ENCODE measurements around the gene CD47. TPM values are rescaled to one million over a fixed set of nuclear protein-coding genes. Genes with fewer than 3 reads are reported as not detected.

Gene CD47
- total RNA-seq, 2 donors from 2014 or later: 6.4 to 12.0 TPM

DNA sequence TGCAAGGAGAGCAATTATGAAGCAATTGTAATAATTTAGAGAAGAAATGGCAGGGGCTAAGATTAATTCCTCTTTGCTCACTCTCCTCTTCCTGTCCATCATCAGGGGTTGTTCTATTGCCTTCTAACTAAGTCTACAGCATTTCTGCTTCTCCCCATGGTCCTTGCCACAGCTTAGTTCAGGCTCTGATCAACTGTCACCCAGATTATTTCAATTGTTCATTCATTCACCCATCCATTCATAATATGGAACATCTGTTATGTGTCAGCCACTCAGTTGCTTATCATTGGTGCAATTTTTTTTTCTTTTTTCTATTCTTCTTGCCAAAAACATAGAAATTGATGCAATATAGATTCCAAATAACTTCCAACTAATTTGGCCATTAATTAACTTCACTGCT lies 93.2 kb downstream of the CD47 start:
- Mint-ChIP-seq H3K9me3 (no peaks in the 10 kb centered on the region), H3K4me1 (peaks cover 21% of the 10 kb centered on the region), H3K27ac (no peak overlapping the region), H3K4me3 (no peak overlapping the region), H3K27me3 (ENCODE audit: insufficient read depth) (peaks cover 8% of the 10 kb centered on the region), H3K36me3 (ENCODE audit: low read depth) (no peaks in the 10 kb centered on the region)
- DNase-seq: no peak
- Histone ChIP-seq H3K4me3 (ENCODE audit: low read length) (no peak overlapping the region), H3K27me3 (ENCODE audit: control insufficient read depth, insufficient read depth, low read length, poor library complexity, severe bottlenecking) (peaks cover 7% of the 10 kb centered on the region), H3K36me3 (ENCODE audit: control insufficient read depth, insufficient read depth, low read length) (no peaks in the 10 kb centered on the region), H3K4me1 (ENCODE audit: control insufficient read depth, insufficient read depth, low read length) (peaks cover 7% of the 10 kb centered on the region), H3K27ac (ENCODE audit: low read depth, low read length) (no peak overlapping the region), H3K9ac (ENCODE audit: extremely low read depth, low read length, poor library complexity, severe bottlenecking) (no peak overlapping the region), H3K9me3 (ENCODE audit: control insufficient read depth, low read length) (no peaks in the 10 kb centered on the region)
- TF ChIP-seq, protein P1, sequence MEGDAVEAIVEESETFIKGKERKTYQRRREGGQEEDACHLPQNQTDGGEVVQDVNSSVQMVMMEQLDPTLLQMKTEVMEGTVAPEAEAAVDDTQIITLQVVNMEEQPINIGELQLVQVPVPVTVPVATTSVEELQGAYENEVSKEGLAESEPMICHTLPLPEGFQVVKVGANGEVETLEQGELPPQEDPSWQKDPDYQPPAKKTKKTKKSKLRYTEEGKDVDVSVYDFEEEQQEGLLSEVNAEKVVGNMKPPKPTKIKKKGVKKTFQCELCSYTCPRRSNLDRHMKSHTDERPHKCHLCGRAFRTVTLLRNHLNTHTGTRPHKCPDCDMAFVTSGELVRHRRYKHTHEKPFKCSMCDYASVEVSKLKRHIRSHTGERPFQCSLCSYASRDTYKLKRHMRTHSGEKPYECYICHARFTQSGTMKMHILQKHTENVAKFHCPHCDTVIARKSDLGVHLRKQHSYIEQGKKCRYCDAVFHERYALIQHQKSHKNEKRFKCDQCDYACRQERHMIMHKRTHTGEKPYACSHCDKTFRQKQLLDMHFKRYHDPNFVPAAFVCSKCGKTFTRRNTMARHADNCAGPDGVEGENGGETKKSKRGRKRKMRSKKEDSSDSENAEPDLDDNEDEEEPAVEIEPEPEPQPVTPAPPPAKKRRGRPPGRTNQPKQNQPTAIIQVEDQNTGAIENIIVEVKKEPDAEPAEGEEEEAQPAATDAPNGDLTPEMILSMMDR (conservative IDR thresholded peaks at IDR 0.05): no peak

DNA sequence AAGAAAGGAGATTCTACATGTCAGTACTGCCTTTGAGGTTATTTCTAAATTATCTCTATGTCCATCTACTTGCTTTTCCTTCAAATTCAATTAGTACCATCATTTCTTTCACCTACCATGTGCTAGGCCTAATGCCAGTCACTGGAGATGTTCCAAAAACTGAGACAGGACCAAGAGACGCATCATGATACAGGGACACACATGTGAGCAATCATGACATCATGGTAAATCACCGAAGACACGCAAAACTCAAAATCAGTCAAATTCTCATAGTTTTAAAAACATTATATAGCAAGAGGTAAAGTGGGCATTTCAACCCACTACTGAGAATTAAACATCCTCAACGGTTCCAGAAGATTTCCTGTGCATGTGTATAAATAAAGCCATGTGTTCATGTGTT lies 95.0 kb downstream of the CD47 start:
- Mint-ChIP-seq H3K27me3 (ENCODE audit: insufficient read depth) (peaks cover 3% of the 10 kb centered on the region), H3K4me3 (no peak overlapping the region), H3K36me3 (ENCODE audit: low read depth) (no peaks in the 10 kb centered on the region), H3K27ac (no peak overlapping the region), H3K4me1 (peaks cover 11% of the 10 kb centered on the region), H3K9me3 (no peaks in the 10 kb centered on the region)
- TF ChIP-seq, protein P1 (conservative IDR thresholded peaks at IDR 0.05): no peak
- H3K9me3 ChIP-seq (ENCODE audit: control insufficient read depth, low read length): no peaks in the 10 kb centered on the region
- H3K27me3 ChIP-seq (ENCODE audit: control insufficient read depth, insufficient read depth, low read length, poor library complexity, severe bottlenecking): peaks cover 7% of the 10 kb centered on the region
- 93 to 95% methylated on average over 2 to 4 of the region's 4 CpGs for WGBS, 2 experiments (ENCODE audit: insufficient coverage in 1 of 2, insufficient read length in 1 of 2)
- peaks cover 7% of the 10 kb centered on the region for H3K4me1 ChIP-seq (ENCODE audit: control insufficient read depth, insufficient read depth, low read length)
- no peak overlapping the region for H3K4me3 ChIP-seq (ENCODE audit: low read length)
- no peak overlapping the region for H3K9ac ChIP-seq (ENCODE audit: extremely low read depth, low read length, poor library complexity, severe bottlenecking)
- H3K27ac ChIP-seq (ENCODE audit: low read depth, low read length): no peak overlapping the region
- no peaks in the 10 kb centered on the region for H3K36me3 ChIP-seq (ENCODE audit: control insufficient read depth, insufficient read depth, low read length)
- no peak for DNase-seq

GRCh38 chr3:107994956-107995715 lies 95.7 kb downstream of the CD47 start:
- Histone ChIP-seq H3K4me3 (ENCODE audit: low read length) (no peak overlapping the region), H3K27ac (ENCODE audit: low read depth, low read length) (no peak overlapping the region), H3K9ac (ENCODE audit: extremely low read depth, low read length, poor library complexity, severe bottlenecking) (no peak overlapping the region), H3K36me3 (ENCODE audit: control insufficient read depth, insufficient read depth, low read length) (no peaks in the 10 kb centered on the region), H3K4me1 (ENCODE audit: control insufficient read depth, insufficient read depth, low read length) (peaks cover 7% of the 10 kb centered on the region), H3K27me3 (ENCODE audit: control insufficient read depth, insufficient read depth, low read length, poor library complexity, severe bottlenecking) (peaks cover 7% of the 10 kb centered on the region), H3K9me3 (ENCODE audit: control insufficient read depth, low read length) (no peaks in the 10 kb centered on the region)
- H3K36me3 Mint-ChIP-seq (ENCODE audit: low read depth): no peaks in the 10 kb centered on the region
- TF ChIP-seq, protein P1 (conservative IDR thresholded peaks at IDR 0.05): no peak
- WGBS, 2 experiments (ENCODE audit: insufficient coverage in 1 of 2, insufficient read length in 1 of 2): 72 to 80% methylated on average over 2 to 3 of the region's 4 CpGs
- H3K27me3 Mint-ChIP-seq (ENCODE audit: insufficient read depth): peaks cover 3% of the 10 kb centered on the region
- no peak overlapping the region for H3K27ac Mint-ChIP-seq
- H3K4me1 Mint-ChIP-seq: peaks cover 10% of the 10 kb centered on the region
- no peaks in the 10 kb centered on the region for H3K9me3 Mint-ChIP-seq
- no peak overlapping the region for H3K4me3 Mint-ChIP-seq
- no peak for DNase-seq

All from endodermal cell (in vitro differentiated cells).